GOT3 (cell line): ENCODE results near the gene FHIT.

ENCODE experiments used
- DNase-seq: peaks from one replicate; lab custom pipeline; 2025; ENCODE audit warnings: mixed read lengths; lab: John Stamatoyannopoulos, UW

FHIT gene

GRCh38 chr3:61251174-61251972 lies at the start of gene FHIT:
Gene FHIT (minus strand): TSS chr3:61251452.
- peak; percentile 74 for DNase-seq

- DNase-seq: no peak
Measured at GRCh38 chr3:61300786-61301185, 49.5 kb upstream of the FHIT start.

- DNase-seq: no peak
Measured at GRCh38 chr3:61300006-61300380, 48.7 kb upstream of the FHIT start.

- no peak for DNase-seq
Measured at GRCh38 chr3:61299343-61300005, 48.2 kb upstream of the FHIT start.

GRCh38 chr3:61297821-61298220 lies 46.6 kb upstream of the FHIT start:
- DNase-seq: no peak

GRCh38 chr3:61288446-61288845 lies 37.2 kb upstream of the FHIT start:
- DNase-seq: no peak

- no peak for DNase-seq
Measured at GRCh38 chr3:61283876-61284275, 32.6 kb upstream of the FHIT start.

- DNase-seq: no peak
Measured at GRCh38 chr3:61278713-61279112, 27.5 kb upstream of the FHIT start.

- DNase-seq: no peak
Measured at GRCh38 chr3:61277411-61277810, 26.2 kb upstream of the FHIT start.

- DNase-seq: no peak
Measured at GRCh38 chr3:61269435-61269834, 18.2 kb upstream of the FHIT start.

GRCh38 chr3:61268644-61269043 lies 17.4 kb upstream of the FHIT start:
- DNase-seq: no peak

GRCh38 chr3:61264281-61264680 lies 13.0 kb upstream of the FHIT start:
- DNase-seq: no peak

- no peak for DNase-seq
Measured at GRCh38 chr3:61257148-61257547, 5.9 kb upstream of the FHIT start.

- no peak for DNase-seq
Measured at GRCh38 chr3:61253756-61254155, 2.5 kb upstream of the FHIT start.

GRCh38 chr3:61252836-61253235 lies 1.6 kb upstream of the FHIT start:
- DNase-seq: no peak

- DNase-seq: no peak
Measured at GRCh38 chr3:61250784-61251173, 473 bp downstream of the FHIT start.

GRCh38 chr3:61248496-61248895 lies 2.8 kb downstream of the FHIT start:
- DNase-seq: no peak

GRCh38 chr3:61247191-61247590 lies 4.1 kb downstream of the FHIT start:
- no peak for DNase-seq

GRCh38 chr3:61239871-61240270 lies 11.4 kb downstream of the FHIT start:
- no peak for DNase-seq

GRCh38 chr3:61237858-61238257 lies 13.4 kb downstream of the FHIT start:
- no peak for DNase-seq

GRCh38 chr3:61236556-61236955 lies 14.7 kb downstream of the FHIT start:
- DNase-seq: no peak

- no peak for DNase-seq
Measured at GRCh38 chr3:61233746-61234145, 17.5 kb downstream of the FHIT start.

GRCh38 chr3:61231693-61232092 lies 19.6 kb downstream of the FHIT start:
- no peak for DNase-seq

- DNase-seq: no peak
Measured at GRCh38 chr3:61227799-61228198, 23.5 kb downstream of the FHIT start.
